SIG-M5 treated with dmso at 0.1 percent for 504 hours (cell line): Measurements from ENCODE around the gene ARF3.

Source experiments
- DNase-seq: peaks from one replicate; lab custom pipeline; 2025; ENCODE audit not compliant: unreplicated experiment; lab: John Stamatoyannopoulos, UW

Gene ARF3

DNA sequence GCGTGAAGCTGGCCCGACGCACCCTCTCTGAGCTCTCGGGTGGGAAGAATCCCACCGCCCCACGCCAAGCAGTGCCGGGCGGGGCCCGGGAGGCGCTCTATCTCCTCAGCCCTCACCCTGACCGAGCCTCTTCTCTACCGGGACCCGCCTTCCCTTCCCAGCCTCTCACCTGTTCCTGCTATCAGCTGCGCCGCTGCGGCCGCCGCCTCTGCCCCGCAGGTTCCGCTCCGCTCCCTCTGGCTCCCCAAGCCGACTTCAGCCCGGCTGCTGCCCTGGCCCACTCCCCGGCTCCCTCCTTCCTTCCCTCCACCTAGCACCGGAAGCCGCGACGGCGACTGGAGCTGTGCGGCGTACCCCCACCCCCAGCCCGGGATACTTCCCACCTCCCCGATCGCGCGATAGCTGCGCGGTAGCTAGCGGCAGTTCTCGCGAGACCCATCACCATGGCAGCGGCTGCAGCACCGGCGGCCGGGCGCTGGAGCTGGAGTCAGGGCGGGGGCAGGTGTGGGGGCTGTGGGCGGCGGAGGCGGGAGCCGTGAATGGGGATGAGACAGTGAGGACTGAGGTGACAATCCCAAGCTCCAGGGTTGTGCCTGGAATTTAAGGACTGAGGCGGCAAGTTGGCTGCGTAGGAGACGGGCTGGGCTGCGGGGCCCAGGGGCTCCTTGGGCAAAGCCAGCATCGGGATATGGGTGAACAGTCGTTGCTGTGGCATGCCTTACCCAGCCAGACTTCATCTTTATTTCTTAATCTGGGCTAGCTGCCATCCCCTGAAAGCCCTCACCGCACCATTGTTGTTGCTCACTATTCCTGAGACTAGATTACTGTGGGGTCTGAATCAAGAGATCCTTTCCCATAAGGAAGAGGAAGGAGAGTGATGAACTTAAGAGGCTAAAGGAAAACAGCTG is at the start of gene ARF3:
ARF3 (minus strand) TSS at position 347 of the 908 bp plus-strand sequence. CDS start 16,392 bp downstream, outside the sequence.
- DNase-seq, result peak; percentile 96

- no peak for DNase-seq
Measured at GRCh38 chr12:49000346-49000745, 43.1 kb upstream of the ARF3 start.

DNA sequence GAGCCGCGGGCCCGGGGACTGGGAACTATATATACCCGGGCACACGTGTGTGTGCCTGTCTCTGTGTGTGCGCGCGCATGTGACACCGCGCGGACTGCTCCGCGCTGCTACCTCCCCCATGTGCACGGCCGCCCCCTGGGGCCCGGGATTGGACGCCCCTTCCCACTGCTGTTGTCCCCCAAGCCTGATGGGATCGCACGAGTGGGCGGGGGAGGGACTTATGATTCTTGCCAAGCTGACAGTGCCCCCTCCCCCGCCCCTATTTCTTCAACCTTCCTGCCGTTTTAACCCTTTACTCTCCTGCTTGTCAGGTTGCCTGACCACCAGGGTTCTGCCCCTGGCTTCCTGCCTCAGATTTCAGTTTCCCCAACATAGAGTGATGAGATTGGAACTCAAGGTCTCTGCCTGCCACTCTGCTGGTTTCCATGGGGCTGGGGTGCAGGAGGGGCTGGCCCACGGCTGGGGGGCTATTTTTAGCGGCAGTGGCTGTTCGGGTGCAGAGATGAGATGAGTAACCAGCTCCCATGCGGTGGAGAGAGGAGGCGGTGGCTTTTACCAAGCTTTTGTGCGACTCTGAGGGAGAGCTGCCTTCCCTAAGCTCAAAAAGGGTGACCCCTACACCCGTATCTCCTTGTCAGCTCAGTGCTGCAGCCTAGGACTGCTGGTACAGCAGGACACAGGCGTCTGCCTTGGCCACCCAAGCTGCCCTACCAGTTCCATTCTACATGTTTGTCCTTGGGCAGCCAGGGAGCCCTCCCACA is 42.3 kb upstream of the ARF3 start, which contains the start of gene DDN:
DDN (minus strand) TSS at position 5 of the 761 bp plus-strand sequence. CDS start 88 bp downstream, outside the sequence.
- DNase-seq, result peak; percentile 77

- peak; percentile 17 for DNase-seq
Measured at GRCh38 chr12:48998497-48999353, 41.4 kb upstream of the ARF3 start.

DNA sequence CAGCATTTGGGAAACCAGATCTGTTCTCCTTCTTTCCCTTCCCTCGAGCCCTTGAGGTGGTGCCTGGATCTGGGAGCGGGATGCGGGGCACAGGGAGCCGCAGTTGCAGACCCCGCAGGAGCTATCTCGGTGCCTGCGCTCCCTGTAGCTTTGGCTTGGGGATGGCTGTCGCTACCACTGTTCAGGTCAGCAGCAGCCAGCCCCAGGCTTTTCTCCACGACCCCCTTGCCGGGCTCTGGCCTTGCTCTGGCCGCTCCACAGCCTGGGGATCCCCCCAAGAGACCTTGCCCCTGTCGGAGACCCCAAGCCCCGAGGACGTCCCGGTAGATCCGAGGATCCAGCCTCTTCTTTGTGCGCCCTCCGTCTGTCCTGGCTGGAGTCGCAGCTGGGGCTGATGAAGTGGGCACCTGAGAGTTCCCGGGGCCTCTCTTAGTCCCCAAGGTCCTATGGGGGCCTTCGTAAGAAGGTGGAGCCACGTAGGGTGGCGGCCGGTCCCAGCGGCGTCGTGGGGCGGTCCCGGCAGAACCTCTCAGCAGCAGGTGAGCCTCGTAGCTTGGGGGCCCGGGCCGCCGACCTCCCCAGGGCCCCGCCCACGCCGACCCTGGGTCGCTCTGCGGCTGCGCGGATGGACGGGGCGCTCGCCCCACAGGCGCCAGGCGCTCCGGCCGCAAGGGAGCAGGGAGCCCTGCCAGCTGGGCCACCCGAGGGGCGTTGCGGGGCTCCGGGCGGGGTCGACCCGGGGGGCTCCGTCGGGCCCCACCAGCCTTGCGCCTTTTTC is 40.6 kb upstream of the ARF3 start:
- DNase-seq, result no peak

- peak; percentile 77 for DNase-seq
Measured at GRCh38 chr12:48996794-48997718, 39.8 kb upstream of the ARF3 start.

DNA sequence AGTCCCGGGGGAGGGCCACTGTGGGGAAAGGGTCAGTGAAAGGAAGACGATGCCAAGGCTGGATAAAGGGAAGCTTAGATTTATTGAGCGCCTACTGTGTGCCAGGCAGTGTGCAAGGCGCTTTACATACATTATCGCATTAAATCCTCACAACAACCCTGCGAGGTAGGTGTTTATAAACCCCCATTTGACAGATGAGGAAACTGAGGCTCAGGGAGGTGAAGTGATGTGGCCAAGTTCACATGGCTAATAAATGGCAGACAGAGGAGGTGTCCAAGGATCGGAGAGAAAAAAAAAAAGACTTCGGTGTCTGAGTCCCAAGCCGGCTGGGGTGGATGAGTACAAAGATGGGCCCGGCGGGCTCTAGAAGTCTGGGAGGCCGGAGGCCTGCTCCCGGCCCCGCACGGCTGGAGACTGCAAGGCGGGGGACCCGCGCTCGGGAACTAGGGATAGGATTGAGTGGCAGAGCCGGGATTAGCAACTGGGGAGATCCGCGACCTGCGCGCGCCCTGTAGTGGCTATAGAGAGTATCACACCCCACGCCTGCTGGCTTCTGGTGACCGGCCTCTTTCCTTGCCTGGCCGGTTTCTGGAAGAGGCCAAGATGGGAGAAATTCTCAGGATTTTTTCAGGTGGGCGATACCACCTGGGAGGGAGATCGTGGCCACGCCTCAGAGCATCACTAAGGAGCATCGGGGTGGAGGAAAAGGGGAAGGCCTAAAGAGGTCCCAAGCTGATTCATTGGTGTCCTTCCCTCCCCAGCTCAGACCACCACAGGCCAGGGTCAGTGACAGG is 38.0 kb upstream of the ARF3 start:
- peak; percentile 76 for DNase-seq

DNA sequence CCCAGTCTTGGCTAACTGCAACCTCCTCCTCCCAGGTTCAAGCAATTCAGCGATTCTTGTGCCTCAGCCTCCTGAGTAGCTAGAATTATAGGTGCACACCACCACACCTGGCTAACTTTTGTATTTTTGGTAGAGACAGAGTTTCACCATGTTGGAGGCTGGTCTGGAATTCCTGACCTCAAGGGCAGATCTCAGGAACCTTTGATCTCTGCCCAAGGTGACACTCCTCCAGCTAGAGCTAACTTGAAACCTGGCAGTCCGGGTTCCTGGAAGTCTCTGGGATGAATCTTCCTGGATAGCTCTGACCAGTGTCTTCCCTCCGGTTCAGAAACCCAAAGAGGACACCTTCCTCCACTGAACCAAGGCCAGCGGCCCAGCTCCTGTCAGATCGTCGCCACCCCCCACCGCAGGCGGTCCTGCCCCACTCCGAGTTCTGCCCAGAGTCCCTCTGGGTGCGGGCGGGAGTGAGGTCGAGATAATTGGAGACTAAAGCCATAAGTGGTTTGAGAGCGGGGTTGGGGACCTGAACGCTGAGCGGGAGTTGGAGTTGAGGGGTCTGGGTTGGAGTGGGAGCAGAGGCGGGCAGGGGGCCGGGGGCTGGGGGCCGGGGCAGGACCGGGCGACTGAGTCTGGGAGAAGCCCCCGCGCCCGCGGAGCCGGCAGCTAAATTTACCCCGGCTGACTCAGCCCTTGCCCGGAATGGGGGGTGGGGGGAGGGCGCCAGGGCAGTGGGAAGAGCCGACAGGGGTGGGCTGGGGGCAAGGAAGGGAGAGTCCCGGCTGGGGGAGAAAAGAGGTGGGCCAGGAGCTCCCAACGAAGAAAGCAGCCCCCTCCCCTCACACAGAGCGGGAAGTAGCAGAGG is 37.2 kb upstream of the ARF3 start:
- no peak for DNase-seq

GRCh38 chr12:48993787-48994186 is 36.5 kb upstream of the ARF3 start:
- no peak for DNase-seq

DNA sequence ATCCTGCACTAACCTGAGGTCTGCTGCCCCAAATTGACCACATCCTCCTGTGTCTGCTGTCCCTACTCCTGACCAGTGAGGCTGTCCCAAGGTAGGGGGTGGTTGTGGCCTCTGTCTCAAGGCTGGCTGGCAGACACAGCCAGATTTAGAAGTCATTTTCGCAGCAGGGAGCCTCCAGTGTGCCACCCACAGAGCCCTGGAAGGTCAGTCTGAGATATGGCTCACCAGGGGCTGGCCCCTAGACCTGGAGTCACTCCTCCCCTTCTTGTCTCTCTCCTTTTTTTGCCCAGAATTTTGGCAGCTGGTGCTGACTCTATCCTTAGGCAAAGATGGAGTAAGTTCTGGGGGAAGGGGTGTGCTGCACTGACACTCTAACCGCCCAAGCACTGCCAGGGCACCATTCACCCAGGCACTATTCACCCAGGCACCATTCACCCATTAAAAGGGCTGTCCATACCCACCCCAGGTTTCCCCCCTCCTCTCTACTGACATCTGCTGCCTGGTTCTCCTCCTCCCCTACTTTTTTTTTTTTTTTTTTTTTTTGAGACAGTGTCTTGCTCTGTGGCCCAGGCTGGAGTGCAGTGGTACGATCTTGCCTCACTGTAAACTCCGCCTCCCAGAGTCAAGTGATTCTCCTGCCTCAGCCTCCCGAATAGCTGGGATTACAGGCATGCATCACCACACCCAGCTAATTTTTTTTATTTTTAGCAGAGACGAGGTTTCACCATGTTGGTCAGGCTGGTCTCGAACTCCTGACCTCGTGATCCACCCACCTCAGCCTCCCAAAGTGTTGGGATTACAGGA is 34.2 kb upstream of the ARF3 start:
- no peak for DNase-seq

- DNase-seq, result no peak
Measured at GRCh38 chr12:48990552-48990951, 33.3 kb upstream of the ARF3 start.

DNA sequence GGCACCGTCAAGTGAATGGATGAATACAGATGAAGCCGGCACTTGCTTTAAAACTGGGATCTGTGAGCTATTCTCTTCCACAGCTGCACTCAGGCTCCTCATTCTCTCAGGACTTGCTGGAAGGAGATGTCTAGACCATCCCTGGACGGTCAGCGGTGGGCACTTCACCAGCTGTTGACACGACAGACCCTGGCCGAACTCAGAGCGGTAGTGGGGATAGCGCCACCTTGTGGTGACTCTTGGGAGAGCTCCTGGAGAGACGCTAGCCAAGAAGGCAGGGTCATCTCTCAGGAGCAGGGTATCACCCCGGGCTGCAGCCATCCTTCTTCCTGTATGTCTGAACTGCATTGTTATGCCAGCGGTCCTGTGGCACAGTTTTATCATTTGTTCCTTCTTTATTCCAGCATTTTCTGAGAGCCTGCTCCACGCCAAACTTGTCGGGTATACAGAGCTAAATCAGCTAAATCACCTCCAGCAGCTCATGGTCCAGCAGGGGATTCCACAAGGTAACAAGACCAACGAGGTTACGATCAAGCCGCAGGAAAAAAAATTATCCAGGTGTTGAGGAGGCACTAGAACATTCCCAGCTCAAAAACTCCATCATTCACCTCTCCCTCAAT is 30.9 kb upstream of the ARF3 start:
- peak; percentile 46 for DNase-seq

DNA sequence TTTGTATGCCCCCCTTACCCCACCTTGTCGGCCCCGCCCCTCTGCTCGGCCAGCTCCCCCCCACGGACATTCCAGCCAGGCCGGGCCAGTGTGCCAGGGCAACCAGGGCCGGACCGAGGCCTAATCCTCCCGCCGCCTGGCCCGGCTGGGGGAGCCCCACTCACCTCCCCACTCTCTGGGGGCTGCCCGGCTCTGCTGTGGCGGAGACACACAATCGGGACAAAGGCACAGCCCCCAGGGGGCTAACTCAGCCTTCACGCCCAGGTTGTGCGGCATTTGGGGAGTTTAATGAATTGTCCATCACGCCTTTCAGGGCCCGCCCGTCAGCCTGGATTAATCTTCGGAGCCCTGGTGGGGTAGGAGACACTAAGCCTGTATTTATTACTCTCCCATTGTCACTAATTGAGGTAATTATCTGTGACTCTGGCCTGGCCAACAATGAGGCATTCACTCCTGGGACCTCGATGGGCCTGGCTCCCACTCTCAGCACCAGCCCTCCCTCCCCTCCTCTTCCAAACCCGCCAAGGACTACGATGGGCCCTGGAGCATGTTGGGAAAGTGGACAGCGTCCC is 29.5 kb upstream of the ARF3 start:
- no peak for DNase-seq

DNA sequence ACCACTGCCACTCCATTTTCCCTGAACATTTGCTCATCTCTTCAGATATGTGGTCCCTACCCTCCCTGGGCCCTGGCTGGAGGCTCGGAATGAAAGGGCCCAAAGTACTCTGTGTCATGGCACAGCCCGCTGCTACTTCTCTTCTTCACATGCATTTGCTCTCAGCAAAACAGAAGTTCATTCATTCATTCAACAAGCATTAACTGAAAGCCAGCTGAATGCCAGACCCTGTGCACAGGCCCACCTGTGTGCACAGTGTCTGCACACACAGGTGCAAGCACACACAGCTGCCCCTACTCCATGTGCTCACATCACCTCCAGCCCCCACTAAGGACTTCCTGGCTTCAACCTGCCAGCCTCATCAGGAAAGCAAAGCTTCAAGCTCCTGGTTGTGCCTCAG is 28.6 kb upstream of the ARF3 start:
- DNase-seq, result no peak

- no peak for DNase-seq
Measured at GRCh38 chr12:48985475-48985897, 28.2 kb upstream of the ARF3 start.
